Measurements from ENCODE around the gene SNX15. TPM values are rescaled to one million over a fixed set of nuclear protein-coding genes. Genes with fewer than 3 reads are reported as not detected.

The SNX15 gene
- total RNA-seq, 2 donors from 2014 or later = 37.7 to 53.8 TPM

DNA sequence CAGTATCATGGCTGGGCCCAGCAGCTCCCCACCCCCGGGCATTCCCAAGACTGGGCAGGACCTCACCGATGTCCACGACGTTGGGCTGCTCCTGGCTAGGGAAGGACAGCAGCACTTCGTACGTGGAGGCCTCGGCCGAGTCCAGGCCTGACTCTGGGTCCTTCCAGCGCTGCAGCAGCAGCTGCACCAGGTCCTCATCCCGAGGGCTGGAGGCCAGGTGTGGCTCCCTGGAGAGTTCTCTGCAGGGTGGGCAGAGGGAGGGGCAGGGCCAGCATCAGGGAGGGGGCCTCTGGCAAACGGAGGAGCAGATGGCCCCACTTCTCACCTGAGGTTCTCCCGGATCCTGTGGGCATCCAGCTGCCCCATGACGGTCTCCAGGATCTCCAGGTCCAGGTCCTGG, 30.8 kb downstream of the SNX15 start:
- Histone ChIP-seq H3K9me3 (no peaks in the 10 kb centered on the region), H3K27ac (no peak overlapping the region), H3K27me3 (no peaks in the 10 kb centered on the region), H3K4me1 (no peaks in the 10 kb centered on the region), H3K36me3 (no peaks in the 10 kb centered on the region), H3K9ac (ENCODE audit: low read depth in 2 of 2, low read length in 2 of 2) (no peak overlapping the region), H3K4me3 (no peak overlapping the region)
- no peak for DNase-seq
- TF ChIP-seq, protein P1, sequence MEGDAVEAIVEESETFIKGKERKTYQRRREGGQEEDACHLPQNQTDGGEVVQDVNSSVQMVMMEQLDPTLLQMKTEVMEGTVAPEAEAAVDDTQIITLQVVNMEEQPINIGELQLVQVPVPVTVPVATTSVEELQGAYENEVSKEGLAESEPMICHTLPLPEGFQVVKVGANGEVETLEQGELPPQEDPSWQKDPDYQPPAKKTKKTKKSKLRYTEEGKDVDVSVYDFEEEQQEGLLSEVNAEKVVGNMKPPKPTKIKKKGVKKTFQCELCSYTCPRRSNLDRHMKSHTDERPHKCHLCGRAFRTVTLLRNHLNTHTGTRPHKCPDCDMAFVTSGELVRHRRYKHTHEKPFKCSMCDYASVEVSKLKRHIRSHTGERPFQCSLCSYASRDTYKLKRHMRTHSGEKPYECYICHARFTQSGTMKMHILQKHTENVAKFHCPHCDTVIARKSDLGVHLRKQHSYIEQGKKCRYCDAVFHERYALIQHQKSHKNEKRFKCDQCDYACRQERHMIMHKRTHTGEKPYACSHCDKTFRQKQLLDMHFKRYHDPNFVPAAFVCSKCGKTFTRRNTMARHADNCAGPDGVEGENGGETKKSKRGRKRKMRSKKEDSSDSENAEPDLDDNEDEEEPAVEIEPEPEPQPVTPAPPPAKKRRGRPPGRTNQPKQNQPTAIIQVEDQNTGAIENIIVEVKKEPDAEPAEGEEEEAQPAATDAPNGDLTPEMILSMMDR (IDR thresholded peaks at IDR 0.05) = no peak
- intact Hi-C loops (cut with DNase I) = no loop called here

DNA sequence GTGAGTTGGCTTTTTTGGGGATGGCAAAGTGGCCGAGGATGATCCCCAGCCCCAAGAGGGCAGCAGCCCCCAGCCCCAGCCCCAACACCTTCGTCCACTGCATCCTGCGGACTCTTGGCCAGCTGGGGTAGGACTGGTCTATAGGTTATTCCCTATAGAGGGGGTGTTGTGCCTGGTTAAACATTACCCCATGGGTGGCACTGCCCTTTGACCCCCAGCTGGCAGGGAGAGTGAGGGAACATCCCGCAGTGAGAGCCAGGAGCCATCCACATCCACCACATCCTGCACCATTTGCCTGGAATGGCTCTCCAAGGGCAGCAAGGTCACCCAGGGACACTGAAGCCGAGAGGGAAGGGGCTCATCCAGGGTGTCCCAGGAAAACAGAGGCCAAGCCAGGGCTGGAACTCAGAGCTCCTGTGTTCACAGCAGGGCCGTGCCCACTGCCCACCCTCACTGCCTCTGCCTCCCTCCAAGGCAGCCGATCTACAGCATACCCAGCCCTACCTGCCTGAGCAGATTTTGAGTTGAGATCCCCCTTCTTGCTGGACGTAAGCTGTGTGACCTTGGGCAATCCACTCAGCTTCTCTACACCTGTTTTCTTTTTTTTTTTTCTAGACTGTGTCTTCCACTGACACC, 31.3 kb downstream of the SNX15 start, which contains the start of gene NAALADL1:
Gene NAALADL1, minus strand, starts transcription at position 135 of the 636 bp plus-strand sequence. Its CDS starts 32 bp downstream, at position 103.
- peak; percentile 68 for DNase-seq
- no peaks in the 10 kb centered on the region for H3K9me3 ChIP-seq
- no peaks in the 10 kb centered on the region for H3K36me3 ChIP-seq
- H3K27me3 ChIP-seq = no peaks in the 10 kb centered on the region
- TF ChIP-seq, protein P1 (IDR thresholded peaks at IDR 0.05) = no peak
- H3K4me1 ChIP-seq = no peaks in the 10 kb centered on the region
- no peak within 1 kb of the TSS for H3K27ac ChIP-seq
- intact Hi-C loops (cut with DNase I) = no loop called here
- peak within 1 kb of the TSS in 1 of 2 donors; percentile 58 for H3K9ac ChIP-seq (ENCODE audit: low read depth in 2 of 2, low read length in 2 of 2)
- no peak within 1 kb of the TSS for H3K4me3 ChIP-seq

DNA sequence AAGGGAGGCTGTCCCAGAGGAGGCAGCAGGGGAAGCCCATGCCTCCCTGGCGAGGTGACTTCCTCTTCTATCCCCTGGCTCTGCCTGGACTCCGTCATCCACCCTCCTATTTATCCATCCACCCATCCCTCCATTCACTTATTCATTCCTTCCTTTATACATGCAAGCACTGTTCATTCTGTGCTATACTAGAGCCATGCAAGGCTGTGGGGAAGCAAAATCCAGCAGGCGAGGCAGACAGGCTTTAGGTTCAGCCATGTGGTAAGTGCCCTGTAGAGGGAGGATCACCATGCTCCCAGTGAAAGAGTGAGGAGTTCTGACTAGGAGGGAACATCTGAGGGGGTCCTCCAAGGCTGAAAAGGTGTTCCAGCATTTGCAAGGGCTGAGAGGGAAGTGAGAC, 32.3 kb downstream of the SNX15 start:
- no peaks in the 10 kb centered on the region for H3K27me3 ChIP-seq
- no peak overlapping the region for H3K9ac ChIP-seq (ENCODE audit: low read depth in 2 of 2, low read length in 2 of 2)
- intact Hi-C loops (cut with DNase I) = no loop called here
- H3K27ac ChIP-seq = no peak overlapping the region
- DNase-seq = no peak
- H3K36me3 ChIP-seq = no peaks in the 10 kb centered on the region
- no peak overlapping the region for H3K4me3 ChIP-seq
- TF ChIP-seq, protein P1 (IDR thresholded peaks at IDR 0.05) = no peak
- H3K9me3 ChIP-seq = no peaks in the 10 kb centered on the region
- no peaks in the 10 kb centered on the region for H3K4me1 ChIP-seq

DNA sequence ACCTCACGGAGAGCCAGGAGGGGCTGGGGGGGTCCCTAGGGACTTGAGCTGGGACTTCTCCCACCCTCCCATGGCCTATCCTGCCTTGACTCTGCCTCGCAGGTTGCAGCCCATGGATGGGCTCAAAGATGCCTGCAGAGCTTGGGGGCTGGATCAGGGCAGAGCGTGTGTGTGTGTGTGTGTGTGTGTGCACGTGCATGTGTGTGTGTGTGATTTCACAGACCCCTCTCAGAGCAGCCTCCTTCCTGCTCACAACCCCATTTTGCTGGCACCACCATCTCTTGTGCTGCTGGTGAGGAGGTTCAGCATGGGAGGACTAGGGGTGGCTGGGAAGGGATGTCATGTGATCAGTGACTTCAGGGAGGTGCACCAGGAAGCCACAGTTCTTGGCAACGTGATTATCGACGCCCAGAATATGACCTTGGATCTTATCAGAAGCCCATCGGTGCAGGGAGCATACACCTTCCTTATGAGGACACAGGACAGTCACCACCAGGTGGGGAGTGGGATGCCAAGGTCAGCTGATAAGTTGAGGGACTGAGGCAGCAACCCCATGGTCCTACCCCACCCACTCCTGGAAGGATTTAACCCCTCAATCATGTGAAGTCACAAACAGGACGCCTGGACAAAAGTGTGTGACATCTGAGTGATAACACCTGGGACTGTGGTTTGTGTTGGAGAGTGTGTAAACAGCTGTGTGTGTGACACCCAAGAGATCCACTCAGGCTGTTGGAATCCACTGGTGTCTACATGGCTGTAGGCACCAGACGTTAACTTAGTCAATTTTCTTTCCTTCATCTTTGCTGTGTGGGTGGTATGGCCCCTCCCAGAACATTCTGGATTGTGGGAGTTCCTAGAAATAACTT, 33.0 kb downstream of the SNX15 start:
- H3K4me1 ChIP-seq = no peaks in the 10 kb centered on the region
- intact Hi-C loops (cut with DNase I) = no loop called here
- DNase-seq = peak; percentile 45
- no peak overlapping the region for H3K9ac ChIP-seq (ENCODE audit: low read depth in 2 of 2, low read length in 2 of 2)
- H3K4me3 ChIP-seq = no peak overlapping the region
- no peaks in the 10 kb centered on the region for H3K36me3 ChIP-seq
- no peaks in the 10 kb centered on the region for H3K9me3 ChIP-seq
- no peaks in the 10 kb centered on the region for H3K27me3 ChIP-seq
- TF ChIP-seq, protein P1 (IDR thresholded peaks at IDR 0.05) = no peak
- no peak overlapping the region for H3K27ac ChIP-seq

DNA sequence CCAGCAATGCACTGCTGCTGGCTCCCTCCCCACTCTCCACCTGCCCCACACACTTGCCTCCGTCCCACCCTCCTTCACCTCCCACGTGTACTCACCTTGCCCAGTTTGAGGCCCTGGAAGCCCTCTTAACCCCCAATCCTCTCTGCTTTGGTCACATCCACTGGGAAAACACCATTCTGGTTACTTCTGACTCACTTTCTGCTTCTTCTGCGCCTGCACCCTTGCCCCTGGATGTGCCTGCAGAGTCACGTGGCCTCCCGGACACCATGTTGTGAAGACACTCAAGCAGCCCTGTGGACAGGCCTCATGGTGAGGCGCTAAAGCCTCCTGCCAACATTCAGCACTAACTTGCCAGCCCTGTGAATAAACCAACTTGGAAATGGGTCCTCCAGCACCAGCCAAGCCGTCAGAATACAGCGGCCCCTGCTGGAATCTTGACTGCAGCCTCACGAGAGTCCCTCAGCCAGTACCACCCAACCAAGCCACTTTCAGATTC, 33.7 kb downstream of the SNX15 start:
- Histone ChIP-seq H3K4me3 (no peak overlapping the region), H3K27ac (no peak overlapping the region), H3K27me3 (no peaks in the 10 kb centered on the region), H3K9me3 (no peaks in the 10 kb centered on the region), H3K4me1 (no peaks in the 10 kb centered on the region), H3K9ac (ENCODE audit: low read depth in 2 of 2, low read length in 2 of 2) (no peak overlapping the region), H3K36me3 (no peaks in the 10 kb centered on the region)
- TF ChIP-seq, protein P1 (IDR thresholded peaks at IDR 0.05) = no peak
- intact Hi-C loops (cut with DNase I) = no loop called here
- no peak for DNase-seq
